Measurements from ENCODE around the gene KMT5B.
A peak's percentile ranks its signal among the peaks of the same experiment; 100 is the strongest.

KMT5B gene

DNA sequence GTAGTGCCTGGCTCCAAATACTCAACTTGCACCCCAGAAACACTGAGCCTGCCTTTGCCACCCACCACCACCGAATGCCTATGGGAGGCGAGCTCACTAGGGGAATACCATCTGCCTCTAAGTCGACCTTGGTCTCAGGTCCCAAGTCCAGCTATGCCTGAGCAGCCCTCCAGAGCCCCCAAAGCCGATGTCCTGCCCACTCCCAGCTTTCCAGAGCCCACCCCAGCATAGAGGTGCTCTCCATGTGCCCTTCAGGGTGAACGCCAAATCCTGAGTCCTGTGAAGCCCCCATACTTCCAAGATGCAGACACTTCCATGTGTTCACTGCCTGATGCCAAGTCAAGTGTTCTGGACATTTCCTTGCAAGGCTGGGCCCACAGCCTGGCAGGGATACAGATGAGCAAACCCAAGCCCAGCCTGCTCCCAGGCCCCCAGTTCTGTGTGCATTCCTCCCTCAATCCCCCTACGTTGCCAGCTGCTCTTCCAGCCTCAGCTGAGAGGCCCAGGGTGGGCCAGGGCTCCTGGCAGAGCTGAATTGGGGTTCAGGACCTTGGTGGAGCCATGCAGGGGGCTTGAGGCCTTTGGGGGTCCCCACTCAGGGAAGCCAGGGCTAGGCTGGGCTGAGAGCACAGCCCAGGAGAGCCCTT is 2.6 kb upstream of the KMT5B start:
- DNase-seq = no peak

DNA sequence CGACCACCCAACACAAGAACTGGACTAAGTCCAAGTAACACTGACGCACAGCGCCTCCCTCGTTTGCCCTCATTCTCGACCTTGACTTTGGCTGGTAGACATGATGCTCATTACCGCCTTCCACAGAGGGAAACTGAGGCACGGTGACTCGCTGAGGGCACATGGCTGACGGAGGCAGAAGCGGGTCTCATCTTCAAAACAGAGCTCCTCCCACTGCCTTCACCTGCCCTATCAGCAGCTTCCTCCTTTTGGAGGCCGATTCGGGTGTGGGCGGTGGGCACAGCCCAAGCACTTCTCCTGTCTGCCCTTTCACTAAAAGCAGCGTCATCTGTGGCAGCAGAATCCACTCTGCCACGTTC is 2.0 kb upstream of the KMT5B start:
- DNase-seq = no peak

DNA sequence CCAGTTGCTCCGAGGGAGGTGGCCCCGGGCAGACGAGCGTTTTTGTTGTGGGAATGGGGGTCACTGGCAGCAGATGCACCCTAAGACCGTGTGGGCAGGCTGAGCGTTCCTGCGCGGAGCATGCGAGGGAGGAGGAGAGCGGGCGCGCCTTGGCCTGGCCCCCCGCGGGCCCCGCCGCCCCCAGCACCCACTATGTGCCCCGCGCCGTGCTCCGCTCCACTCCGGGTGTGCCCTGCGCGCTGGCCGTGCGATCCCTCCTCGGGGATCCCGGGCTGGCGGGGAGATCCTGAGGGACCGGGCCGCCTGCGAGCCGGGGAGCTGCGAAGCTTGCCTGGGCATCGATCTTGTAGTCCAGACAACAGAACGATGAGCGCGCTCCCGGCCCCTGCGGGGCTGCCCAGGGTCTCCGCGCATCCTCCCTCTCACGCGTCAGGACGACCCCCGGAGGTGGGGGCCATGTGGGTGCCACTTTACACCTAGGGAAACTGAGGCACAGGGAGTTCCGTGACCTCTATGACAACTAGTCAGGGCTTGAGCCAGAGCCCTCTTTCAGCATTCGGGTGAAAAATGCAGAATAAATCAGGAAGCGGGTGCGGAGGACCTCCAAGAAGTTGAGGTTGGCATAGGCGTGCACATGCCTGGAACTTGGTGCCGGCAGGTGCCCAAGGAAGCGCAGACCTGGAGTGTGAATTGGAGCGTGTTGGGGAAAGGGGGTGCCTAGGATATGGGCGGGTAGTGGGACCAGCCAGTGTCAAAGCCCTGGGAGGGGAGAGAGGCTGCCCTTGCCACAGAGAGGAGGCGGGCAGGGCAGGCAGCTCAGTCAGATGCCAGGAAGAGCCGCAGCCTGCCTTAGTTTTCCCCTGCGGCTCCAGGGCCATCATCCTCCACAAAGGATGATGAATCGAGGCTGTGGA is 1.3 kb upstream of the KMT5B start:
- peak; percentile 21 for DNase-seq

DNA sequence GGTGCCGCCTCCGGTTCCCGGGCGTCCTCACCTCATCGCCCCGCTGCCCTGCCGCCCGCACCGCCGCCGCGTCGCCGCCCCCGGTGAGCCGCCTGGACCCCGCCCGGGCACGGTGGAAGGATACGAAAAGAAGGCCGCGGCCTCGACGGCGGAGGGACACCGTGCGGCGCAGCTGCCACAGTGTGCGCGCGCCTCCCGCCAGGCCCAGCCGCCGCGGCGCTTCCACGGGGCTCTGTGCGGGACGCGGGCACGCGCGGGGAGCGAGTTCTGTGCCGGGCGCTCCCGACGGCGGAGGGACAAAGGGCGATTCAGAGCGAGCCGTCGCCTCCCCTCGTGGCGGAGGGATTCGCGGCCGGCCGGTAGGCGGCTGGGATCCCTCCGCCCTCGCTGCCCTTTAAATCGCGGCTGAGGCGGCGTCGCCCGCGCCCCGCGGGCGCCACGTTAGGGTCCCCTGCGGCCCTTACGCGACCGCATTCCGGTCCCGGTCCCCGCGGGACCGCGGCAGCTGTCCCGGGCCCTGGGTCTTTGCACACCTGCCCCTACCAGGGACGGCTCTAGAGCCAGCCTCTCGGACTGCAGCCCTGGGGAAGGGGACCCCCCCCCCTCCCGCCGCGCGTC is 568 bp upstream of the KMT5B start:
- peak; percentile 85 for DNase-seq

DNA sequence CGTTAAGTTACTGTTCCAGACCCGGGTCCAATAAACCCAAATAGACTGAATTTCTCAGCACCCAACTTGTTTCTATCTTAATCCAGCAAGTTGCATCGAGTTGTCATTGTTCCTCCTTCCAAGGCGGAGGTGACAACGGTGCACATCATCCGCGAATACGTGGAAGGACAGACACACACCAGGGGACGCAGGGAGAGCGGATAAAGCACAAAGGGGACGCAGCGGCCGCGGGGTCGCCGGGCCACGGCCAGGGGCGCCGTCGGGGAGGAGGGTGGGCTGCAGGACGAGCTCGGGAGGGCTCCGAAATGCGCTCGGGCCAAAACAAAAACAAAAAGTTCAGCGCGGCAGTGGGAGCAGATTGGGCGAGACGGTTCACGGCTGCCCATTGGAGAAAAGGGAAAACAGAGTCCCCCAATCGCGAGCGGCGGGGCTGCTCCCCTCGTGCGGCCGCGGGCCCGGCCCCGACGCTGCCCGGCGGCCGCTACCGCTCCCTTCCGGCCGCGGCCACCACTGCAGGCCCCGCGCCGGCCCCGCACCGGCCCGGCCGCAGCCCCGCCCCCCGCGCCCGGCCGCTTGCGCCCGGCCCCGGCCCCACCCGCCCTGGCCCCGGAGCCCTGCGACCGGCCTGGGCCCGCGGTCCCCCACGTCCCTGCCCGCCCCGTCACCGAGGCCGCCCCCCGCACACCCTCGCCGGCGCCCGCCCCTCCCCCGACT is 518 bp downstream of the KMT5B start:
- peak; percentile 60 for DNase-seq

DNA sequence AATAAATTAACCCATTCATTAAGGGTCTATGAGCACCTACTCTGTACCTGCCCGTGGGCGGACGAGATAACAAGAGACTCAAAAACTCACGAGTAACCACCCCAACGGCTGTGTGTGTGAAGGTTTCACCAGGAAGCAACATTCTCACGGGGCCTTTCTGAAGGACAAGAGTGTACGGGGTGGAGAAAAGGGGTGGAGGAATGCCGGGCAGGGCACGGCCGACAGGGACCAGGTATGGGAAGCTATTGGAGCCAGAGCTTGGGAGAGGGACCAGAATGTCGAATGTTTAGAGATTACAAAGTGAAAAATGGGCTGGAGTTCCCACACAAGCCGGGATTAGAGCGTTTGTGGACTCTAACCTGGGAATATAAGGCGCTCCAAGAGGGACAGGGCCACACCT is 1.6 kb downstream of the KMT5B start:
- DNase-seq = no peak

DNA sequence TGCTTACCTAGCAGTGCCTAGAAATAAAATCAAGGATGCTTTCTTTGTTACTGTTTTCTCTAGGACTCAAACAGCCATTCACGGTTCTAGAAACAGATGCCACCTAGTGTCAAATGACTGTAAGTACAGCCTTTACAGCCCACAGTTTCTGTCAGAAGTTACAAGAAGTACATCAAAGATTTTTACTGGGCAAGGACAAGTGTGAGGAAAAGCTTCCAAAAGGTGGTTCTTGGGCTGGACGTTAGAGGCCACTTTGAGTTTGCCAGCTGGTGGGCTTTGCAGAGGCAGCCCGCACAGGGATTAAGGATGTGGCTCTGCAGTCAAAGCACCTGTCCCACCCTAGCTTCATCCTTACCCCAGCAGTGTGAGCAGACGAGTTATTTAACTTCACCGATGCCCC is 6.9 kb downstream of the KMT5B start:
- DNase-seq = peak; percentile 77

DNA sequence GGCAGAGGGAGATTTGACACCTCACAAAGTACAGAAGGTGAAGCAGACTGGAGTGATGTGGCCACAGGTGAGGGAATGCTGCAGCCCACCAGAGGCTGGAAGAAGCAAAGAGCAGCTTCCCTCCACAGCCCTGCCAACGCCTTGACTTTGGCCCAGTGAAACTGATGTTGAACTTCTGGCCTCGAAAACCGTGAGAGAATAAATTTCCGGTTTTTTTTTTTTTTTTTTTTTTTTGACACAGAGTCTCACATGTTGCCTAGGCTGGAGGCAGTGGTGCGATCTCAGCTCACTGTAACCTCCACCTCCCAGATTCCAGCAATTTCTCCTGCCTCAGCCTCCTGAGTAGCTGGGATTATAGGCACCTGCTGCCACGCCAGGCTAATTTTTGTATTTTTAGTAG is 8.7 kb downstream of the KMT5B start:
- DNase-seq = no peak

DNA sequence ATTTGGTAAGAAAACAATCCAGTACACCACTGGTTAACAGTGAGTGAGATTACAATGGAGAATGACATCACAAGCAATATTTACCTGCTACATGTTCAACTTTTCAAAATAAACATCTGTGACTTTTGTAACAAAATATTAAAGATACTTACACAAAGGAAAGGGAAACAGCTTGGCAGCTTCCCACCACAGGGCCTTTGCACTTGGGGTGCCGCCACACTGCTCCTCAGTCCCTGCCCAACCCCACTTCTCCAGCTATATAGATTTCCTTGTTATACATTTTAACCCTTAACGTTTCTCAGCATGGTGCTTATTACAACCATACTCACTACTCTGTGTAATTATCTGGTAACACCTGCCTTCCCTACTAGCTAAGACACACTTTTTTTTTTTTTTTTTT is 10.9 kb downstream of the KMT5B start:
- no peak for DNase-seq

DNA sequence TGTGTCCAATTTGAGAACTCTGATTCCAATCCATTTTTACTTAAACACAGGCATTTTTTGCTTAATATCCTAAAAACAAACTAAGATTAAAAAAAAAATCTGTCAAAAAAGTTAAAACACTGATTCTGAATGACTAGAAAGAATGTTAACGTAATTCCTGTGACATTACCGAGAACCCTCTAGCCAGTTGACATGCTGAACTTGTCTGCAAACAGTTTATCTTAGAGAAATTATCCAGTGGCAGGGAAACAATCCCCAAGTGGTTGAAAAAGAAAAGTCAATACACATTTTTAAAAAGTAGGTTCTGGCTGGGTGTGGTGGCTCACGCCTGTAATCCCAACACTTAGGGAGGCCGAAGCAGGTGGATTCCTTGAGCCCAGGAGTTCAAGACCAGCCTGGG is 11.6 kb downstream of the KMT5B start:
- DNase-seq = no peak

DNA sequence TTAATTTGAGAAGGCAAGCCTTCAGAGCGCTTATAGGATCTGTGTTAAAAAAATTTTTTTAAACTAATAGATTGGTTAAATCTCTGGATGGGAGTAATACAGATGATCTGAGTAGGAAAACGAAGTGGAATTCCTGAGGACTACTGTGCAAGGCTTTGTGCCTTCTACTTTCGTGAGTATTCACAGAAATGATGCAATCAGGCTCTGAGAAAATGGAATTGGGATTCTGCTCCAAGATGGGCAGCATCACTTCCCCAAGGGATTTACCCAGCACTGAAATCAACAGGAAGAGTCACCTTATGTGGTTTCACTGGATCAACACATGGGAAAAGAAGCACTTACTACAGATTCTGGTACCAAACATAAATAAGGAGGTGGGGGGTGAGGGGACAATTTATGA is 12.5 kb downstream of the KMT5B start:
- DNase-seq = no peak

DNA sequence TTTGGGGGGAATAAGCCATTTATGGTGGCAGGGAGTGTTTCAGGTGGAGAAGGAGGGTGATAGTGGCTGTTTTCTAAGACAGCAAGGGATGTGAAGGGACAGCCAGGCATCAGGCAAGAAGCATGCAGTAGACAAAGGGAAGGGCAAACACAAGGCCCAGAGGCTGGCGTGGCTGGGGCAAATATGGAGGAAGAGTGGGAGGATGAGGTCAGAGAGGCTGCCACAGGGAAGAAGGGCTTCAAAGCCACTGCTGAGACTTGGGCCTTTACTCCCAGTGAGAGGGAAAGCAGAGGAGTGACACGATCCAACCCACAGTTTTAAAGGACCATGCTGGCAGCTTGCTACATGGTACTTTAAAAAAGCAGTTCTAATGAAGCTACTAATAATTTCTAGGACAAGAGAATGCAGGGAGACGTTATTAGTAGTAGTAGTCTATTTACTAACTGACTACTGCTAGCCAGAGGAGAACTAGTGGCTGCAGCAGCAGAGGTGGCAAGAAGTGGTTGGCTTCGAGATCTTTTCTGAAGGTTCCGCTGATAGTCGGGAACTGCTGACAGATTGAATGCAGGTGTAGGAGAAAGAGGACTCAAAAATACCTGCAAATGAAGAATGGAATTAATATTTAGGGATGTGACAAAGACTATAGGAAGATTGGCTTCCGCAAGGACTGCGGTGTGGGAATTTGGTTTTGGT is 13.7 kb downstream of the KMT5B start:
- no peak for DNase-seq

DNA sequence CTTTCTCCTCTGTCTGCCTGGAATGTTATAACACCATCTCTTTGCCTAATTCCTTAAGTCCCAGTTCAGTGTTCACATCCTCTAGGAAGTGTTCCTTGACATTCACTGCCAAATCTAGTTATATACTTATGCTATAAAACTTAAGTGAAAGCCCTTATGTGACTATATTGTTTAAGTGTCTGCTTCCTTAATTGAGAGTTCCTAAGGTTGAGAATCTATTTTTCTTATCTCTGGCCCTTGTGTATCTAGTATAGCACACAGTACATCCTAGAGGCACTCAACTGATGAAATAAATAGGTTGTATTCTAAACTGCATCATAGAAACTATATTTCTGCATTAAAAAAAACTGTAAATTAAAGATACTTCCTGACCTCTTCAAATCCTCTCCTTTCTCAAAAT is 16.9 kb downstream of the KMT5B start:
- no peak for DNase-seq

DNA sequence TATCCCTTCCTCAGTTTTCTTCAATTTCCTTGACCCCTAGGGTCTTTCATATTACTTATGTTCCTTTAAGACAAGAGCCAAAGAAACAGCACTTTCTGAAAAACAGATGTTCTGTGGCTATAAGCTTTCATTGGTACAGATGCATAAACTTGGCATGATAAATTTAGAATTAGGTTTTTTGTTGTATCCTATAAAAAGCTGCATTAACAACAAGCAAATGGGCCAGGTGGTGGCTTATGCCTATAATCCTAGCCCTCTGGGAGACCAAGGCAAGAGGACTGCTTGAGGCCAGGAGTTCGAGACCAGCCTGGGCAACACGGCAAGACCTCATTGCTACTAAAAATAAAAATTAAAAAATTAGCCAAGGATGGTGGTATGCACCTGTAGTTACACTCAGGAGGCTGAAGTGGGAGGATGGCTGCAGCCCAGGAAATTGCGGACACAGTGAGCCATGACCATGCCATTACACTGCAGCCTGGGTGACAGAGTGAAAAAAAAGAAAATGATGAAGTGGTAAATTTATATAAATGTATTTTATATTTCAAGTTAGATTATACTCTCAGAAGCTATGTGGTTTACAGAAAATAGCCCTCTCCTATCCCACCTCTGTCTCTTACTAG is 18.3 kb downstream of the KMT5B start:
- DNase-seq = no peak

DNA sequence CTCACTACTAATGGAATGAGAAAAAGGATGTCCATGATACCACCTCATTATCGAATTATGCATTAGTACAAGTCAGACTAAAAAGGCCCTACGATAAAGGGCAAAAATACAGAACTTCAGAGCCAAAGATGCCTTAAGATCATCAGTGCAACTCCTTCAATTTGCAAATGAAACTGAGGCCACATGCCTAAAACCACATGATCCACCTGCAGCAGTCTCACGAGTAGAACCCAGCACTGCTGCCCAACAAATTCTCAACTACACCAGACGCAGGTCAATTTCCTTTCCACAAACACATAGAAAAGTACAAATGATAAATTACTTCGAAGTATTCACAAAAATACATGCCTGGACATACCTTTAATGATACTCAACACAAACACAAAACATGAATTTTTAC is 20.1 kb downstream of the KMT5B start:
- DNase-seq = no peak

DNA sequence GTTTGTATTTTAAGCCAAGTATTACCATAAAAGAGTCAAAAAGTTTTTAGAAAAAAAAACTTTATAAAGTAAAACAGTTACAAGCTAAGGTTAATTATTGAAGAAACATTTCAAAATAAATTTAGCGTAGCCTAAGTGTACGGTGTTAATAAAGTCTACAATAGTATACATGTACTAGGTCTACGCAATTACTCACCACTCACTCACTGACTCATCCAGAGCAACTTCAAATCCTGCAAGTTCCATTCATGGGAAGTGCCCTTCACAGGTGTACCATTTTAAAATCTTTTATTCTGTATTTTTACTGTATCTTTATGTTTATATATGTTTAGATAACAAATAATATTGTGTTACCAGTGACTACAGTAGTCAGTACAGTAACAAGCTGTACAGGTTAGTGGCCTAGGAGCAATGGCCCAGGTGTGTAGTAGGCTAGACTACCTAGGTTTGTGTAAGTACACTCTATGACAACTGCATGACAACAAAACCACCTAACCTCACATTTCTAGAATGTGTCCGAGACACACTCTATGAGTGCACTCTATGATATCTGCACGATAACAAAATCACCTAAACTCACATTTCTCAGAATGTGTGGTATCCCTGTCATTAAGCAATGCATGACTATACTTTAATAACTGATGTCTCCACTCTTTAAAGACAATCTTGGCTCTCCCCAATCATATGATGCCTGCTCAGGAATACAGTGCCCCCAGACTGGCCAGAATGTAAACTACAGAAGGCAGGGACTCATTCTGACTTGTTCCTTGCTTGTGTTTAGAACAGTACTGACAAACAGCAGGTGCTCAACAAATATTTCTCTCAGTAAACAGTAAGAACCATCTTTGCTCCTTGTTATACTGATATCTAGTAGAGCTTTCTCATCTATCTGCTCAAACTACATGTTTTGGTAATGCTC is 21.2 kb downstream of the KMT5B start:
- DNase-seq = no peak

DNA sequence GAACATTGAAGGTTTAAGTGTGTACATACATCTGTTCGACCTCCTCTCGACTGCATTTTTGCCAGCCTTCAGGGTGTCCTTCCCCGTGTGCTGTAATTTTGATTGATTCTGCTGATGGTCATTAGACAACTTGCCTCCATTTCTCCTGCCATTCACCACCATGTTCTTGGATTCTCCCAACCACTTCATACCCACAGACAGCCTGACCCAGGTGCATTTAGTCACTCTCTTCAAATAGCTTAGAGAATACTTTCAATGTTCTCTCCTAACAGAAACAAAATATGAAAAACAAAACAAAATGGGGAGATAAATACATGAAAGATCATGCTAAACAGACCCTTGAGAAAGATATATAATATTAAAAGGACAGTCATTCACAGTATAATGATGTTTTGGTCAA is 23.2 kb downstream of the KMT5B start:
- DNase-seq = no peak

DNA sequence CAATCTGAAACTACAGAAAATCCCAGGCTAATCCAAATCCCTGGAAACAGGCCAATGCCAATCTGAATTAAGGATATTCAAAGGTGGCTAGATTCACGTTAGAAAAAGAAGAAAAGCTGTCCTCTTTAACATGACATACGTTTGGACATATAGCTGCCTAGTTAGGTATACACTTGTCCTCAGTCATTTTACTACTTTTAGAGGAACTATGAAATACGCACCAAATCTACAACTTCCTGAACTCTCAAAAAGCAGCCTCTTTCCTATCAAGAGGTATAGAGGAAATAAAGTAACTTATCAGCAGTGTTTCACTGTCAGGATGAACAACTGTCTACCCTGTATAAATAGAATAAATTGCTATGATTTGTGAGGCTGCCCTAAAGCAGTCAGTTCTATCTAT is 24.0 kb downstream of the KMT5B start:
- no peak for DNase-seq

DNA sequence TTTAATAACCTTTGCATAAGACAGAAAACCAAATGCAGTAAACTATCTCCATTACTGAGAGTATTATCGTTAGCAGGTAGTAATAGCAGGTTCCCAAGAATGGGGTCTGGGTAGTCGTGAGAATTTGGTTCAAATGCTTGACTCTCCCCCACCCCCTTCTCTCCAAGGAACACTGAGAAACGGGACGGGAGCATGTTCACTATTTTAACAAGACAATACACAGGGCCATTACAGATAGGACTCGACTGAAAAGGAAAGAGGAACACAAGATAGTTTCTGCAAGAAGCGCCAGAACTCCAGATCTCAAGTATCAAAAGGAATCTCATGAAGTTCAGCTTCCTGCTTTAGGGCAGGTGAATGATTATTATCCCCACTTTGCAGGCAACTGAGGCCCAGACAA is 27.0 kb downstream of the KMT5B start:
- no peak for DNase-seq

DNA sequence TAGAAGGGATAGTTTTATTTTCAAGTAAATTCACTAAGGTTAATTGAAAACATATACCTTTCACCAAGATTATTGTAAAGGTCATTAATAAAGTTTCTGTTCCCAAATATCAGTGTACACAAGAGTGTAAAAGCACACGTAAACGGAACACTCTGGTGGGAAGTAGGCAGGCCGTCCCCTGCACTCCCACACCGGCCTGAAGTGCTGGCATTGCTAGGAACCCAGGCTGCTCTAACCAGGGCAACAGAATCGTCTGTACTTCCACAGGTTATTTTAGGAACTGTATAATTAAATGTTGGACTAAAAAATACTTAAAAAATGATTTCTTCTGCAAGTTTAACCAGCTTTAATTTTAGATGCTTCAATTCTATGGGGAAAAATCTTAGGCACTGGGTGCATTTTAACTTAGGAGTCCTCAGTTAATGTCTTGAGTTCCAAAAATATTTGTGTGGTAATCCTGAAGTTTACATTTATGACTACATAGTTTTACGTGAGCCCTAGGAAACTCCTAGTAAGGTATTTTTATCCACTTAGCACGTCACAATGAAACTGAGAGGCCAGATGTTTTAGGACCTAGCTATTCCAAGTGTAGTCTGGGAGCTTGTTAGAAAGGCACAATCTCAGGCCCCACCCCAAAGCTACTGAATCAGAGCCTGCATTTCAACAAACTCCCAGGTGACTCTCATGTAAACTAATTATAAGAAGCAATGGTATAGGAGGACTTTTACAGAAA is 31.2 kb downstream of the KMT5B start:
- no peak for DNase-seq

DNA sequence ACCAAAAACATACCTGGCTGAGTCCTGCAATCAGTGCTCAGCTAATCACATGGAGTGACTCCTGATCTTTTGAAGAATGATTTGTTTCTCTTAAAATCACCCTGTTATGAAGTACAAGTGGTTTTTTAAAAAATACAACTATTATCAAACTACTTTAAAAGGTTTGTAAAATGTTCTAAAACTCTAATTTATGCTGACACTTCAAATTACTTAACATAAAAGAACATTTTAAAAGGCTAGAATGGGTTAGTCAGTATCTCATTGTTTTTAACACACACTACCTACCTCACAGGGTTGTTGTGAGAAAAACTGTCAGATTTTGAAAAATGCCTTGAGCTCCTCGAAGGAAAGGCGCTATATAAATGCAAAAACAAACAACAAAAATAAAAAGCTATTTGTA is 33.2 kb downstream of the KMT5B start:
- DNase-seq = no peak

Measured in NCI-H1105 treated with DMSO at 0.1 percent for 48 hours (cell line).